Activated T-helper 17 cell treated with anti-CD3 and anti-CD28 coated beads, Interleukin-2, amount 50 U/mL, for 72 hours (primary cell): ENCODE data around the gene KRT38. TPM values are rescaled to one million over a fixed set of nuclear protein-coding genes. Genes with fewer than 3 reads are reported as not detected.

ENCODE experiments used
- ATAC-seq: fragments of 150-1000 bp; cut with Tn5 transposase; replicated peaks from 2 replicates; pipeline ENCODE4 v1.10.0; 2021; ENCODE audit warnings: mild to moderate bottlenecking, moderate library complexity
- H3K27ac Mint-ChIP-seq: one replicate; pipeline ENCODE4 v1.8.0; 2022; ENCODE audit warnings: mixed read lengths
- H3K27me3 Mint-ChIP-seq: one replicate; pipeline ENCODE4 v1.8.0; 2022; ENCODE audit warnings: mixed read lengths
- H3K36me3 Mint-ChIP-seq: one replicate; pipeline ENCODE4 v1.8.0; 2022; ENCODE audit warnings: low read depth, mild to moderate bottlenecking, mixed read lengths
- H3K4me1 Mint-ChIP-seq: one replicate; pipeline ENCODE4 v1.8.0; 2022; ENCODE audit warnings: mixed read lengths
- H3K4me3 Mint-ChIP-seq: one replicate; pipeline ENCODE4 v1.8.0; 2022; ENCODE audit warnings: mild to moderate bottlenecking, mixed read lengths
- H3K9me3 Mint-ChIP-seq: one replicate; pipeline ENCODE4 v1.8.0; 2022; ENCODE audit warnings: mixed read lengths
- total RNA-seq, 2 donors: library from RNA; stranded (reverse); gene quantifications; one replicate each; pipeline ENCODE4 v1.2.3, GENCODE V29; 2022

The KRT38 gene
- total RNA-seq, 2 donors from 2014 or later: not detected

DNA sequence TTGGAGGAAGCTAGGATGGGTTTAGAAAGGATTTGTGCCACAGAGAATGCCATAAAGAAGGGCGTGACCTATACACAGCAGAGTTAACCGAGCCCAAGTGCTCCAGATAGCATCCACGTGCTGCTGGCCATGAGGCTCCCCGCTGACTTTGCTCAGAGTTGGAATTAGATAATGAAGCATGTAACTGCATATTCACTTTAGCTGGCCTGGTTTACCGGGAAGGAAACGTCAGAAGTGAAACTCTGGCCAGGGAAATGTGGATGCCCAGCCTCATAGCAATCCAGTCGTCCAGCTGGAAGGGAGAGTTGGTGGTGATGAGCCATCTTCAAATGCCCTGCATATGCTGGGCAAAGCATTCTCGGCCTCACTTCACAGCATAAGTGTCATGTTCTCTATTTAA is 34.1 kb upstream of the KRT38 start:
- Mint-ChIP-seq H3K9me3 (no peaks in the 10 kb centered on the region), H3K36me3 (no peaks in the 10 kb centered on the region), H3K27me3 (no peaks in the 10 kb centered on the region), H3K4me3 (no peak overlapping the region), H3K4me1 (no peaks in the 10 kb centered on the region), H3K27ac (no peak overlapping the region)
- ATAC-seq: no peak

DNA sequence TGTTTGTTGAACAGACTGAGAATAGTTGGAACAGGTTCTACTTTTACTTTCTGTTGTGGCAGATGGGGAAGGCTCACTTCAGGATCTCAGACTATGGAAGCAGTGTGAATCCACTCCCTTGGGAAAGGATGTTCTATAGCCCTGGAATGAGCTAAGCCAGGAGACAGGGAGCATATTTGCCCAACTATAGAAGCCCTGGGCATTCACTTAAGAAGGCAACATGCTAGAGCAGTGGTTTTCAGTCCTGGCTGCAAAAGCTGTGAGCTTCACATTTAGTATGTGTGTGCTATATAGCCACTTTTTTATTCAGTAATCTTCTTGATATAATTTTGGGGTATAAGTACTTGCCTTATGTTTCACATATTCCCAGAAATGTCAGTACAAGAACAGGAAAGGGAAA is 27.6 kb upstream of the KRT38 start:
- Mint-ChIP-seq H3K9me3 (peaks cover 4% of the 10 kb centered on the region), H3K4me3 (no peak overlapping the region), H3K4me1 (no peaks in the 10 kb centered on the region), H3K36me3 (no peaks in the 10 kb centered on the region), H3K27me3 (no peaks in the 10 kb centered on the region), H3K27ac (no peak overlapping the region)
- no peak for ATAC-seq

DNA sequence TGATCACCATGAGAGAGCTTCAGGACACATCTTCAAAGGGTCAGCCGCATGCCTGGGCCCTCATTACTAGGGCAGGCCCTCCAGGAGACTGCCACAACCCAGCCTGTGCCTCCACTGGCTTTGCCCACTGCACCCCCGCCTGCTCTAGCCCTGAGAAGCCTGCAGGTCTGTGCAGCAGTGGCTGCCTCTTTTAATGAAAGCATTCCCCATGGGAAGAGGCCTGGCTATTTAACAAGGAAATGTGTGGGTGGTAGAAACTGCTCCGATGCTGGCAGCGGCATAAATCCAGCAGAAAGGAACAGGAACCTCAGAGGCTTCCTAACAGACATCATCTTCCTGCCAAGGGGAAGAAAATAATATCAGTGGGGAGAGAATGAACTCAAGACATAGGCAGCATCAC is 26.8 kb upstream of the KRT38 start:
- no peak overlapping the region for H3K4me3 Mint-ChIP-seq
- ATAC-seq: no peak
- peaks cover 4% of the 10 kb centered on the region for H3K9me3 Mint-ChIP-seq

DNA sequence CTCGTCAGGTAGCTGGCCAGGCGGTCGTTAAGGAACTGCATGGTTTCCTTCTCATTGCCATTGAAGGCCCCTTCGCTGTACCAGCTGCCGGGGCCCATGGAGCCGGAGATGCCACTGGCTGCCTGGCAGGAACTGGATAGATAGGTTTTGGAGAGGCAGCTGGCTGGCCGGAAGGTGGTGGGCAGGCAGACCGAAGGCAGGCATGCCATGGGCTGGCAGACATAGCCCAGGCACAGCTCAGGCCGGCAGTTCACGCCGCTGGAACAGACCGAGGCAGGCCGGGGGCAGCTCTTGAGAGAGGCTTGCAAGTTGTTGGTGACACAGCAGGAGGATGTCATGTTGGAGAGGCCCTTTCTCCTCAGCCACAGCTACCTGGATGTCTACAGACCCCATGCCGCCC is 26.2 kb upstream of the KRT38 start, which contains the start of gene KRT32:
TSS of gene KRT32 (minus strand) at position 399 of the 400 bp plus-strand sequence. CDS start at position 338, 61 bp downstream.
- Mint-ChIP-seq H3K4me1 (no peaks in the 10 kb centered on the region), H3K9me3 (peaks cover 4% of the 10 kb centered on the region), H3K27ac (no peak within 1 kb of the TSS), H3K27me3 (no peaks in the 10 kb centered on the region), H3K4me3 (no peak within 1 kb of the TSS), H3K36me3 (no peaks in the 10 kb centered on the region)
- ATAC-seq: no peak

More for the DNA sequence above, 26.8 kb upstream of the KRT38 start:
- Mint-ChIP-seq H3K27ac (no peak overlapping the region), H3K27me3 (no peaks in the 10 kb centered on the region), H3K4me1 (no peaks in the 10 kb centered on the region), H3K36me3 (no peaks in the 10 kb centered on the region)

DNA sequence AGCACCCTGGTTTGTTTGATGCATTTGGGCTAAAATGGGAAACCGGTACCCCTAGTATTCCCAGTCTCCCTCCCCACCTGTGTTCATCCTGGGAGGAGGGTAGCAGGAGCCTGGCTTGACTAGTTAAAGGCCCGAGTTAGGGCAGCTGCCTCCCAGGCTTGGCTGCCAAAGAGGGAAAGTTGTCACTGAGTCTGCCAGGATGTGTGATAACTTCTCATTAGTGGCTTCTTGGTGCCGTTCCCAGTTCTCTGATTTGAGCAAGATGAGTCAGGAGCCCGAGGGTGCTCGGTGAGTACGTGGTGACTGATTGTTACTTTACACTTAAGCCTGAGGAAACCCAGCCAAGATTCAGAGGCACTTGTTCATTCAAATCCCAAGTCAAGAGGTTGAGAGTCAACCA is 23.9 kb upstream of the KRT38 start:
- Mint-ChIP-seq H3K27ac (no peak overlapping the region), H3K9me3 (peaks cover 4% of the 10 kb centered on the region), H3K4me1 (no peaks in the 10 kb centered on the region), H3K27me3 (no peaks in the 10 kb centered on the region), H3K36me3 (no peaks in the 10 kb centered on the region), H3K4me3 (no peak overlapping the region)
- ATAC-seq: peak; percentile 37

DNA sequence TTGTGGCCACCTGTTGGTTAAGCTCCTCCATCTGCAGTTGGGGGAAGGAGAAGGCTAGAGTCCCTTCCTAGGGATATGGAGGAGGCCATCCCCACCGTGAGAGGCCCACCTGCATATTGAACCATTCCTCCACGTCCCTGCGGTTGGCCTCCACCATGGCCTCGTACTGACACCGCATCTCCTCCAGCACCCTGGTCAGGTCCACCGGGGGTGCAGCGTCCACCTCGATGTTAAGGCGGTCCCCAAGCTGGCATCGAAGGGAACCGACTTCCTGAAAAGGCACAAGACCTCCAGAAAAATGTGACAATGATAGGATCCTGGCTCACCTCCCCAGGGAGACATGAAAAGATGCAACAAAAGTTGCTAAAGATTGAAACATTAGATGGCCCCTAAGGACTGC is 23.4 kb upstream of the KRT38 start:
- Mint-ChIP-seq H3K4me3 (no peak overlapping the region), H3K27ac (no peak overlapping the region), H3K36me3 (no peaks in the 10 kb centered on the region), H3K4me1 (no peaks in the 10 kb centered on the region), H3K27me3 (no peaks in the 10 kb centered on the region), H3K9me3 (peaks cover 4% of the 10 kb centered on the region)
- no peak for ATAC-seq

DNA sequence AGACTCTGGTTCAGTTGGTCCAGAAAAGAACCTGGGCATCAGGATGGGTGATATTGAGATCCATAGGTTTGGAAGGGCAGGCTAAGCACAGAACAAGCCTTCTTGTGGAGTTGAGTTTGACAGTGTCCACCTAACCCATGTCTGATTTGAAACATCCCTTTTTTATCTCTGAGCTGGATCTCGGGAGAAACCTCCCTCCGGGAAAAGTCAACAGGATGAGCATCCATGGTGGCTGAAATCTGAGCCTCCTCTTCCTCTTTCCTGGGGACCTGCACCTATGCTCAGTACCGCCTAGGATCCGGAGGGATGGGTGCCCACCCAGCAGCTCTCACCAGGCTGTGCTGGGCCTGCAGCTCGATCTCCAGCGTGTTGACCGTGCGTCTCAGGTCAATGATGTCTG is 23.0 kb upstream of the KRT38 start:
- Mint-ChIP-seq H3K27me3 (no peaks in the 10 kb centered on the region), H3K27ac (no peak overlapping the region), H3K9me3 (peaks cover 4% of the 10 kb centered on the region), H3K4me3 (no peak overlapping the region), H3K36me3 (no peaks in the 10 kb centered on the region), H3K4me1 (no peaks in the 10 kb centered on the region)
- no peak for ATAC-seq

DNA sequence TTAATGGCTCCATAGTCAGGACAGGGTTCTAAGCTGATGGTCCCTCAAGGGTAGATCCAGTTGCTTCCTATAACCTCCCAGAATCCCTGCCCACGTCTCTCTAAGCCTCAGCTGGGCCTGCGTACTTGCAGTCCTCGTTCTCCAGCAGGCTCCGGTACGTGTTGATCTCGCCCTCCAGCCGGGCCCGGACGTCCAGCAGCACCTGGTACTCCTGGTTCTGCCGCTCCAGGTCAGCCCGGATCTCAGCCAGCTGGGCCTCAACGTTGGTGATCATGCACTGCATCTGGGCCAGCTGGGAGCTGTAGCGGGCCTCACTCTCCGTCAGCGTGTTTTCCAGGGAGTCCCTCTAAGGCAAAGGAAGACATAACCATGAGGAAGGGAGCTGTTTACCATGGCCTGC is 21.9 kb upstream of the KRT38 start:
- Mint-ChIP-seq H3K4me3 (no peak overlapping the region), H3K36me3 (no peaks in the 10 kb centered on the region), H3K9me3 (no peaks in the 10 kb centered on the region), H3K27me3 (no peaks in the 10 kb centered on the region), H3K4me1 (no peaks in the 10 kb centered on the region), H3K27ac (no peak overlapping the region)
- no peak for ATAC-seq

DNA sequence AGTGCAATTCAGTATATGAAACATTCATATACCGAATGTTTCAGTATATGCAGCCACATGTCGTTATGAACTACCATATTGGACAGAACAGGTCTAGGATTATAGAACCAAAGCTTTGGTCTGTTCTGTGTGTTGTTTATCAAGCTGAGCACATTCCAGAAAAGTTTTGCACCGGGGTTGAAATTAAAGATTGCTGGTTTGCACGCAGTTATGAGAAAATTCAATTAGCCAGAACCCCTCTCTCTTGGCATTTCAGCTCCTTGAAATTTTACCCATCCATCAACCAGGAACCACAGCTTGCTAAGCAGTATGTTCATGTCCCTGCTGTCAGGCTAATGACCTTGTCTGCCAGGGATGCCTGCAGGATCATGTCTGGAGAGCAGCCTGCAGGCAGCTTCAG is 16.9 kb upstream of the KRT38 start:
- Mint-ChIP-seq H3K9me3 (no peaks in the 10 kb centered on the region), H3K4me1 (no peaks in the 10 kb centered on the region), H3K27me3 (no peaks in the 10 kb centered on the region), H3K36me3 (no peaks in the 10 kb centered on the region), H3K27ac (peak overlapping the region; percentile 29), H3K4me3 (no peak overlapping the region)
- ATAC-seq: no peak

DNA sequence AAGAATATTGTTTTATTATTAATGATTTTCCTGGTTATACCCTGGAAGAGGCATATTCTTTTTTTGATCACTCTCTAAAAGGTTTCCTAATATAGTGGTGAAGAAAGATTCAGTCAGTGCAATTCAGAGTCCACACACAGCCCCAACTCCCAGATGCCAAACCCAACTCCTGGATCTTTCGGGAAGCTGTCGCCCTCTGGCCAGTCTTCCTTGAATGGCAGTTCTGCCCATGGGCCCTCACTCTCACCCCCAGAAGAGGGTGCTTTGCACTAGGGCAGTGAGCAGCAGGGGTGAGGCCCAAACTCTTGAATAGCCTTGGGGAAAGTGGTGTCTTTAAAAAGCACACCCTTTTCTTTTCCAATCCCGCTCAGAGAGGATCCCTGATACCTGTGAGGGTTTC is 15.4 kb upstream of the KRT38 start:
- Mint-ChIP-seq H3K4me1 (no peaks in the 10 kb centered on the region), H3K27ac (no peak overlapping the region), H3K27me3 (peaks cover 2% of the 10 kb centered on the region), H3K9me3 (no peaks in the 10 kb centered on the region), H3K36me3 (no peaks in the 10 kb centered on the region), H3K4me3 (no peak overlapping the region)
- ATAC-seq: no peak

DNA sequence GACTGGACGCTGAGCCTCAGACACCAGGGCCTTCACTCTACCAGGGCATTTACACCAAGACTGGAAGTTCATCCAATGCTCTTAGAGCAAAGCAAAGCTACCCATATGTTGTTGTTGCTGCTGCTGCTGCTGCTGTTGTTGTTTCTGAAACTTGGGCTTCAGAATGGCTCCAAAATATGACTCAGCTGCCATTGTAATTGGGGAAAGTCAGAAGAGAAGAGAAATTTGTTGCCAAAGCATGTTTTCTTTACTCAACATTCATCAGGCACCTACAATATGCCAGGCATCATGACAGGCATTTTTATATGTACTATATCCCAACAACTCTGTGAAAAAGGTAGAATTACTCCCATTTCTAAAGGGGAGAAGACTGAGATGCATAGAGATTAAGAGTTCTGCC is 14.5 kb upstream of the KRT38 start:
- Mint-ChIP-seq H3K4me1 (no peaks in the 10 kb centered on the region), H3K9me3 (no peaks in the 10 kb centered on the region), H3K4me3 (no peak overlapping the region), H3K27ac (peak overlapping the region; percentile 6), H3K36me3 (no peaks in the 10 kb centered on the region), H3K27me3 (peaks cover 4% of the 10 kb centered on the region)
- no peak for ATAC-seq

DNA sequence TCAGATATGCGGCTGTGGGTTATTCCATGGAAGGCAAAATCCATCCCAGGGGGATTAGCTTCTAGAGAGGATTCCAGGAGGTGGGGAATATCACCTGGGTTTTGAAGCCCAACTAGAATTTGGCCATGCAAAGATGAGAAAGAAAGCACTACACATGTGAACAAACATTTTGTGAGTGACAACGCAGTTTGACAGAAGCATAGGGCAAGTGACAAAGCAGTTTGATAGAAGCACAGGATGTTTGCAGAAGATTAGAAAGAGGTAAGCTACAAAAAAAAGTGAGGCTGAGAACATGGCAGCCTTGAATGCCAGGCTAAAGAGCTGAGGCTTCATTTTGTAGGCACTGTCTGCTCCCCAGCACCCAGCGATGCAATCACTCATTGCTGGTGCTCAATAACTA is 12.3 kb upstream of the KRT38 start:
- Mint-ChIP-seq H3K4me1 (no peaks in the 10 kb centered on the region), H3K36me3 (no peaks in the 10 kb centered on the region), H3K9me3 (no peaks in the 10 kb centered on the region), H3K27ac (no peak overlapping the region), H3K4me3 (no peak overlapping the region), H3K27me3 (peaks cover 9% of the 10 kb centered on the region)
- ATAC-seq: no peak

DNA sequence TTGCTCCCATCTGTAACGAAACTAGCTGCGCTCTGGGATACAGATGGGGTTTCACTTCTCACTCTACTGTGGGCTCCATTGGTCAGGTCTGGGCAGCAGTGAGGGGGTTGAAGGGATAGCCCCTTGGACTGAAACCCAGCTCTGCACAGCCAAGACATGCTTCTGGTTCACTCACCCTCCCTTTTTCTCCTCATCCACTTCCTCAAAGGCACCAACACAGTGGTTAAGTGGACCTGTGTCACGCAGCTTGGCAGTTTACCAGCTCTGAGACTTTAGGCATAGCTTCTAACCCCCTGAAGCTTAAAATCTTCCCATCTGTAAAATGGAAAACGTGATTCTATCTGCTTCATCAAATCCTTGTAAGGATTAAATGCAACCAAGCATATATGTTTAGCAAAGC is 11.5 kb upstream of the KRT38 start:
- Mint-ChIP-seq H3K36me3 (no peaks in the 10 kb centered on the region), H3K4me3 (no peak overlapping the region), H3K27ac (no peak overlapping the region), H3K27me3 (peaks cover 9% of the 10 kb centered on the region), H3K4me1 (no peaks in the 10 kb centered on the region), H3K9me3 (no peaks in the 10 kb centered on the region)
- ATAC-seq: no peak

DNA sequence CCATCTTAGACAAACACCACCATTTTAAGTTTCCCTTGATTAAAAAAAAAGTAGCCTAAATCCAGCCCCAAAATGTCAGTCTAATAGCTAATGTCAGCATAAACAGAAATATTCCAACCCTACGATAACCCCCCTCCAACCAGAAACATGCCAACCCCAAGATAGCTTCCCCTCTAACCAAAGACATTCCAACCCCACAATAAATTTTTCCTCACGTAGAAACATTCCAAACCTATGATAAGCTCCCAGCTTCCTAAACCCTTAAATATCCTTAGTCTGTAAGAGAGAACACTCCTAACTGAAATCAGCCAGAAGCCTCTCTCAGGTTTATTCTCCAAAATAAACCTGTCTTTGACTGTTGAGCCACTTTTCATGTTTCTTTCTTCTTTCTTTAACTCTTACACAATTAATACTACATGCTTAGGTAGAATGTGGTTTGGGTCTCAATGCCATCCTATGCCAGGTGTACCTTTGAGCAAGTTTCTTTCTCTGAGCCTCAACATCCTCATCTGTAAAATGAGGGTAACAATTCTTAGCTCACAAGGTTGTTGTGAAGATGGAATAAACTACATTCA is 10.5 kb upstream of the KRT38 start:
- no peak overlapping the region for H3K27ac Mint-ChIP-seq
- H3K4me1 Mint-ChIP-seq: no peaks in the 10 kb centered on the region
- H3K27me3 Mint-ChIP-seq: peaks cover 9% of the 10 kb centered on the region
- no peak for ATAC-seq
- H3K9me3 Mint-ChIP-seq: no peaks in the 10 kb centered on the region
- H3K36me3 Mint-ChIP-seq: no peaks in the 10 kb centered on the region
- H3K4me3 Mint-ChIP-seq: no peak overlapping the region

DNA sequence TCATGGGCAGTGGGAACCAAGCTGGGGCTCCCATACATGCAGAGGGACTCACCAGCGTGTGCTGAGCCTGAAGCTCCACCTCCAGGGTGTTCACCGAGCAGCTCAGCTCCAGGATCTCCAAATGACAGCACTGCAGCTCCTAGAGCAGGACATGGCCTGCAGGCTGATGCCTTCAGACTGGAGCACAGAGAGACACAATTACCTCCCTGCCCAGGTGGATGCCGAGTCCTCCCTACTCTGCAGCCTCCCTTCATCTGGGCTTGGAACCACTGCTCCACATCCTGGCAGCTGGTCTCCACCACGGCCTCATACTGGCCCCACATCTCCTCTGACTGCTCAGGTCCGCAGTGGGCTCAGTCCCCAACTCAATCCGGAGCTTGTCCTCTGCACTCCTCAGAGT is 8.2 kb upstream of the KRT38 start:
- peaks cover 9% of the 10 kb centered on the region for H3K27me3 Mint-ChIP-seq
- no peaks in the 10 kb centered on the region for H3K4me1 Mint-ChIP-seq
- no peak for ATAC-seq
- H3K27ac Mint-ChIP-seq: no peak overlapping the region
- no peak overlapping the region for H3K4me3 Mint-ChIP-seq
- no peaks in the 10 kb centered on the region for H3K36me3 Mint-ChIP-seq
- H3K9me3 Mint-ChIP-seq: no peaks in the 10 kb centered on the region

DNA sequence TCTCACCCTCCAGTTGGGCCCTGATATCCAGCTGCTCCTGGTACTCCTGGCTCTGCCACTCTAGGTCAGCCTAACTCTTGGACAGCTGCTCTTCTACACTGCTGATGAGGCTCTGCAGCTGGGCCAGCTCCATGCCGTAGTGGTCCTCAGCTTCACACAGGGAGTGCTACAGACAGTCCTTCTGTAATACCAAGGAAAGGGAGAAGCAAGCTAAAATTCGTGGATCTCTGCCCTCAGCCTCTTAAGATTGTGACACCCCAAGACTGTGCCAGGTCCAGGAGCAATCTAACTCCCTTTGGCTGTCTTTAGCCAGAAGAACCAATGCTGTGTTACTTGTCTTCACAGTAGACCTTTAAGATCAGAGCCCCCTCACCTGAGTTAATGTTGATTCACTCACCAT is 7.7 kb upstream of the KRT38 start:
- no peak overlapping the region for H3K4me3 Mint-ChIP-seq
- H3K27ac Mint-ChIP-seq: no peak overlapping the region
- H3K36me3 Mint-ChIP-seq: no peaks in the 10 kb centered on the region
- no peaks in the 10 kb centered on the region for H3K9me3 Mint-ChIP-seq
- no peaks in the 10 kb centered on the region for H3K4me1 Mint-ChIP-seq
- H3K27me3 Mint-ChIP-seq: peaks cover 9% of the 10 kb centered on the region
- ATAC-seq: no peak
